HG02798 (cell line): ENCODE results near the gene SLC31A1.
"Not testable (repeated sequence)": the region's sequence is repeated elsewhere in the genome, so short reads cannot be mapped to it uniquely, and the experiment has no call there.

Source experiments
- ATAC-seq: cut with Tn5 transposase; IDR thresholded peaks from one replicate; pipeline ENCODE4 v1.9.1; 2021; ENCODE audit warnings: mild to moderate bottlenecking; ENCODE audit not compliant: unreplicated experiment, poor library complexity

The SLC31A1 gene

DNA sequence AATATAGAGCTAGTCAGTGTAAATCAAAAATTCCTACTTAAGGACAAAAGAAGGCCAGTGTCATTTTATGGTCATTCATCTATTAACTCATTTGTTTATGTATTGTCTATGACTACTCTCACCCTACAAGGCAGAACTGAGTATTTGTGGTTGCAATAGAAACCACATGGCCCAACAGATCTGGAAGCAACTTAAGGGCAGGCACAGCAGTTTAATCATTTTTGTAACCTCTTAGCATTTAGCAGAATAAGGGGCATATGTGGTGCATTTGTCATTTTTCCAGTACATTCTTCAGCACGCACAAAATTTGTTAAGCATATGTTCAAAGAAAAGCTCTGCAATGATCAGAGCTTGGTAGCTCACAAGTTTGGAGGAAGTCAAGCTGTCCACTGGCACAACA, 1.4 kb upstream of the SLC31A1 start:
- ATAC-seq = peak; percentile 45

DNA sequence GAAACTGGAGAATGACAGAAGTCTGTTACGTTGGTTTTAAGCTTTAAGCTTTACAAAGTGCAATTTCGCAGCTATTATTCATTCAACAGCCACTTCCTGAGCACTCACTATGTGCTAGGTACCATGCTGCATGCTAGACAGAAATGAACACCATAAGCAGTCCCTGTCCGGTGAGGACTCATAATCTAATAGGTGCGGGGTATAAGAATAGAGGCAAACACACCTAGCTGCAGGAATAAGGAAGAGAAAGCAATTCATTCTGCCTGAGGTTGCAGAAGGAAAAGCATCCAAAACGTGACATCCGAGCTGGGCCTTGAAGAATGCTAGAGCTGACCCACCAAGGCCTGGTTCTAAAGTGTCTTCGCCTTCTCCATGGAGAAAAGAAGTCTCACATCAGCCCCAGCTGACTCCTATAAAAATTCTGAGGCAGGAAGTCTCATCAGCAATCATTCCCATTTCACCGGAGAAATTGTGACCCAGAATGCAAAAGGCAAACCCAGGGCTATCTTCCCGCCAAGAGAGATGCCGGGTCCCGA, 809 bp upstream of the SLC31A1 start:
- no peak for ATAC-seq

DNA sequence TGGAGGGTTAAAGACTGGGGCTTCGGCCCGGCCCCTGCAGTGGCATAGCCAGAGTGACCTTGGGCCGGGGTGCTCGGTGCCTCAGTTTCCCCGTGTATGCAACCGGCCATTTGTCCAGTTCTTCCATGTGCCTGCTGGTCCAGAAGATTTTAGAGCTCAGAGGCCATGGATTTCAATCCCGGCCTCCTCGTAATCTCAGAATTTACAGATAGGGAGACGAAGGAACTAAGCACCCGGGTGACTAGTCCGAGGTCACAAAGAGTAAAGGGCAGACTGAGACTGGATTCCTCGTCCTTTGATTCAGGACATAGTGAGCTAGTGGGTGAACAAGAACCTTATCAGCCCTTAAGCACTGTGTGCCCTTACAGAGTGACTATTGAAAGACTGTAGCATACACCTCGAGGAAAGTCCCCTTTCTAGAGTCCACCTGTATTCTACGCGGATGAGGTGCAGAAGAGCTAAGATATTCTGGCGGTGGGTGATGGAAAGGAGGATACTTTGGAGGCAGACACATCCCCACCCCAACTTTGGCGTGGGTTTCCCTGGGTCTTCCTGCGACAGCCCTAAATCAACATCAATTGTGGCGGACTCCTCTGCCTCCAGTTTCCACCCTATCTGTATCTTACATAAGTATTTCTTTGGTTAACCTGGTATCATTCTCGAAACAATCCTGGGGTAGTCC, 597 bp downstream of the SLC31A1 start:
- no peak for ATAC-seq

DNA sequence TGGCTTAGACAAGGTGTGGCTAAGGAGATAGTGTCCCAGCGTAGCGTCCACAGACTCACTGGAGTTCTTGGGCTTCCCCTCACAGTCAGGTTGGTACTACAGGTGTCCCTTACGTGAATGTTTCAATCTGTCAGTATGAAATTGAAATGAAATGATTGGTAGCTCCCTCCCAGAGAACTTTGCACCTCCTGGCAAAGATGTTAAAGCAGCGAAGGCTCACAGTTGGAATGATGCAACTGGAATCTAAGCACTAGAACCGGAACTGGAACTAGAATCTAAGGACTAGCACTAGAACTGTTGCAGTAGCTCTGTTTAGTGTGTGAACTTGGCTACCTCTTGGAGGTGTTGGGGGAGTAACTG, 1.1 kb downstream of the SLC31A1 start:
- ATAC-seq = no peak

DNA sequence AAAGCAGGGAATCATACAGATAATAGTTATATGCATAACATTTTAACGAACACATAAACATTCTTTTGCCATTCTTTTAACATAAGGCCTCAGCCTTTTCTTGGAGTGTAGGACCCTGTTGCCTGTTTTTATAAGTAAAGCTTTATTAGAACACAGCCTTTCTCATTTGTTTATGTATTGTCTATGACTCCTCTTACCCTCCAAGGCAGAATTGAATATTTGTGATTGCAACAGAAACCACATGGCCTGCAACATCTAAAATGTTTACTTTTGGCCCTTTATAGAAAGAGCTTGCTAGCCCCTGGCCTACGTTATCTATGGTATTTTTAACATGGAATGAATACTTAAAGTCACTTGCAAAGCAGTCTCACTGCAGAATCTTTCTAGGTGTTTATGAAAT, 2.6 kb downstream of the SLC31A1 start:
- ATAC-seq = no peak

DNA sequence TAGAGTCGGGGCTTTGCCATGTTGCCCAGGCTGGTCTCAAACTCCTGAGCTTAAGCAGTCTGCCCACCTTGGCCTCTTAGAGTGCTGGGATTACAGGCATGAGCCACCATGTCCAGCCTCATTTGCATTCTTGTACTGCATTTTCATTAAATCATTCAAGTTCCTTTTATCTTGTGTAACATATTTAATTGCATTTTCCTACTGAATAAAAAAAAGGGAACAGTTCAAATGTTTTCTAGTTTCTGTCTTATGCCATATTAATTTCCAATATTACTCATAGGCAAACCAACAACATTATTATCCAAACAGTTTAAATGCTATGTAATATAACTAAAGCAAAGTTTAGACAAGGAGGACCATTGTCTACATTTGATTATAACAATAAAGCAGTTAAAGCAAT, 6.1 kb downstream of the SLC31A1 start:
- ATAC-seq = no peak

DNA sequence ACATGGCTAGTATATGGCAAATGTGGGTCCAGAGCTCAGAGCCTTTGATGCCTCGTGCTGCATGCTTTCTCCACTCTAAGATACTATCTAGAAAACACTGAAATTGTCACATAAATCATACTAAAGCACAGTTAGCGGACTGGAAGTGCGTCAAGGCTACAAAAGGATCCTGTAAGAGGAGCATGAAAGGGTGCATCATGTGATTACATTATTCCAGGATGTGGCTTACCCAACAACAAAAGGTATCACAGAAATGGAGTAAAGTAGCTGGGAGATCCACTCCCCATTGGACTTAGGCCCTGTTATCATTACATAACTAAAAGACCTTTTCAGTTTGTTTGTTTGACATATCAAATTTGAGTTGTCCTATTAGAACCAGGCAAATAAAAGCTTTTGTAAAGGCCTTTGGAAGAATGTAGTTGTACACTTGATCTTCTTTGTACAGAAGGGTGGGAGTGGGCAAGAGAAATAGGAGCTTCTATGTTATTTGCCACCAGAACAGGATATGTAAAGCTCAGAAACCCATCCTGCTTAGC, 6.9 kb downstream of the SLC31A1 start:
- no peak for ATAC-seq

DNA sequence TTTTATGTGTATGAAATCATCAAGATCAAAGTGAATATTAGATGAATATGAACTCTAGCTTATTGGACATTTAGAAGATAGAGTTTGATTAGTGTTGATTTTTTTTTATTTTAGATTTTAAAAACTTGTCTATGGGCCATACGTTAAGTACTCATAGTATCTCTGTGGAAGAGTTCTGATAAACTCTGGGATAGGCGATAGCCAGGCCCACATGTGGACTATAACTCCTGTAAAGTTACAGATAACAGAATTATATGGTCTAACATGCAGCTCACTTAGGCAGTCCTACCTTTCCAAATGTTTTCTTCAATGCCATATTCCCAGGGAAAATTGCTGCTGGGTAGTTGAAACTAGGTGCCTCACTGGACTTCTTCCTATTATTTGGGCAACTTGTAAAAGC, 10.4 kb downstream of the SLC31A1 start:
- ATAC-seq = no peak

DNA sequence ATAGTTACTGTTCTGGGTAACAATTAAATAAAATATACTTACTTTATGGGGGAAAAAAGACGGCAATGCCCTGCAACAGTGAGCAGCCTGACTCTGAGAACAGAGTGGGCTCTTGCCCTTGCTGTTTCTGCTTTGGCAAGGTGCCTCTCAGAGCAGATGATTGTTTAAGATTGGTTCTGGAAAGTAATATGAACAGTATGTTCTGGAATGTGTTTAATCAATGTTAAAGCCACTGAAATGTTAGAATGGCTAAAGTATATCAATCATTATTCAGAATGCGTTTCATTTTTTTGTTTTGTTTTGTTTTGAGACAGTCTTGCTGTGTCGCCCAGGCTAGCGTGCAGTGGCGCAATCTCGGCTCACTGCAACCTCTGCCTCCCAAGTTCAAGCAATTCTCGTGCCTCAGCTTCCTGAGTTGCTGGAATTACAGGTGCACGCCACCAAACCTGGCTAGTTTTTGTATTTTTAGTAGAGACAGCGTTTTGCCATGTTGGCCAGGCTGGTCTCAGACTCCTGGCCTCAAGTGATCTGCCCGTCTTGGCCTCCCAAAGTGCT, 14.4 kb downstream of the SLC31A1 start:
- not testable (repeated sequence) for ATAC-seq

DNA sequence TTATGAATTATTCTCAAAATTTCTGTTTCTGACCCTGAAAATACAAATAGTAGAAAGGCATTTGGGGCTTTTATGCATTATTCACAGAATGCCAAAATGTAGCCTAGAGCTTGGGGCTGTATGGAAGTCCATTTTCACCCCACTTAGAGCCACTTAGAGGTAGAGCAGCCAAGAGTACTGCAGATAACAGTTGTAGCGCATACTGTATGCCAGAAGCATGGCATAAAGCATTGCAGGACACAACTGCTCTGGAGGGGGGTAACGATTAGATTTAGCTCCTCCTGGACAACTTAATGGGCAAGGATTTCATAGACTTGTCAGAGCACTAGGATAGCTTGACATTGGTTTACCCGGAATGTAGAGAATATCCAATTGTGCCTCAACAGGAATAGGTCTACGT, 15.7 kb downstream of the SLC31A1 start:
- ATAC-seq = no peak

DNA sequence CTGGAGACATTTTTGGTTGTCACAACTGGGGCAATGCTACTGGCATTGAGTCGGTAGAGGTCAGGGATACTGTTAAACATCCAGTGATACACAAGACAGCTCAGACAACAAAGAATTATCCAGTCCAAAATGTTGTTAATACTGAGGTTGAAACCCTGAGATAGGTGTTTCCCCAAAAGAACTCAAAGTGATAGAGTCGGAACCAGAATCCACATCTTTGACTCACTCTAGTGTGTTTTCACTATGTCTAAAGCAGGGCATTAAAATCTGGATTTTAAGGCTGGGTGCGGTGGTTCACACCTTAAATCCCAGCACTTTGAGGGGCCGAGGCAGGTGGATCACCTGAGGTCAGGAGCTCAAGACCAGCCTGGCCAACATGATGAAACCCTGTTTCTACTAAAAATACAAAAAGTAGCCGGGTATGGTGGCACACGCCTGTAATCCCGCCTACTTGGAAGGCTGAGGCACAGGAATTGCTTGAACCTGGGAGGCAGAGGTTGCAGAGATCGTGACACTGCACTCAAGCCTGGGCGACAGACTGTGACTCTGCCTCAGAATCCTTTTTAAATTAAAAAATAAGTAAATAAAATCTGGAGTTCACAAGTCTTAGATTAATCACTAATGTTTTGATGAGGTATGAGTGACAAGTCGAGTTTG, 17.0 kb downstream of the SLC31A1 start:
- no peak for ATAC-seq

DNA sequence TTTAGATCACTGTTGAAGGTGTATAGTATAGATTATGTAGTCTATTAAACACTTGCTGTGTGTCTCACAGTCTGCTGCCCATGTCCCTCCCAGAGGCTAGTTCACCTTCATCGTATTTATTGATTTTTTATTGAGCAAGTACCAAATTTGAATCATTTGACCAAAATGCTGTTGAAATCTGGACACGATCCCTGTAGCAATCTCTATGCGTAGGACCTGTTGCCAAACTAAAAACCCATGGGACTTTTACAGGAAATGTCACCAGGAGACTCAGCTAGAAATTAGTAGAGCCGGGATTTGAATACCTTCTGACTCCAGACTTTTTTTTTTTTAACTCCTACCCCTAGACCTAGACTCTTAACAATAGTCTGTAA, 17.5 kb downstream of the SLC31A1 start:
- ATAC-seq = no peak

DNA sequence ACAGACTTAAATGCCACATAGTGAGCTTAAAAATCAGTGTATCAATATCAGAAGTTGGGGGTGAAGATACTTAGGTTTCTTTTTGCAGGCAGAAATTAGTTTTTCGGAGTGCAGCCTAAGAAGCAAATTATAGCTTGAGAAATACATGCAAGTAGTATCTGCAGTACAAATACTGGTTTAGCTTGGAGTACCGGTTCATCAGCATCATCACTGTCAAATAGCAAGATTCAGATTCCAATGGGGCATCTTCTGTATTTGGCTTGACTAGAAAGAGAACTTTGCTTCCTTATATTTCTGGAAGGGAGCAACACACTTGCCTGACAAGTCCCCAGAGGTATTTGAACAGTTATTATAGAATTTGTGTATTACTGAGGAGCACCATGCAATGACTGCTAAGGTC, 19.8 kb downstream of the SLC31A1 start:
- ATAC-seq = no peak

DNA sequence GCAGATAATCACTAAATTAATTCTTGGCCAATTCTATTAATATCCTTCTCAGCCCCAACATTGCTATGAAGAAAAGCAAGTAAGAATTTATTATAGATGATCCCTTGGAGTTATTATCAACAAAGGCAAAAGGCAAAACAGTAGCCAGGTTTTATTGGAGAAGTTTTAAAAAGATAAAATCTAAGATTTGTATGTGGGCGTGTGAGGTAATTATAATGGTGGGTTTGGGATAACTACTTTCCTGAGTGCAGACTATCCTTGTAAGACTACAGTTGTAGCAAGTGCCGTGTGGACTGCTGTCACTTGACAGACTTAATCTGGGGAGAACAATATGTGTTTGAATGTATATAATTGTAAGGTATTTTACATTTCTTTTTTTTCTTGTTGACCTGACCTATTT, 23.2 kb downstream of the SLC31A1 start:
- no peak for ATAC-seq

DNA sequence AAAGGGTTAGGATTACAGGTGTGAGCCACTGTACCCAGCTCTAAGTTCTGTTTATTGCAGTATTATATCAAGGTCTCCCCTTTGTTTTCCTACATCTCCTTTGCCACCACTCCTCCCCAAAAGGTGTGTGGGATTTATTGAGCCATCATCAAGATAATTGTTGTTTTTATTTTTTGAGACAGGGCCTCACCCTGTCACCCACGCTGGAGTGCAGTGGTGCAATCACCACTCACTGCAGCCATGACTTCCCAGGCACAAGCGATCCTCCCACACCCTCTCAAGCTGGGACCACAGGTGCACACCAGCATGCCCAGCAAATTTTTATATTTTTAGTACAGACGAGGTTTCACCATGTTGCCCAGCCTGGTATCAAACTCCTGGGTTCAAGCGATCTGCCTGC, 24.6 kb downstream of the SLC31A1 start:
- no peak for ATAC-seq

DNA sequence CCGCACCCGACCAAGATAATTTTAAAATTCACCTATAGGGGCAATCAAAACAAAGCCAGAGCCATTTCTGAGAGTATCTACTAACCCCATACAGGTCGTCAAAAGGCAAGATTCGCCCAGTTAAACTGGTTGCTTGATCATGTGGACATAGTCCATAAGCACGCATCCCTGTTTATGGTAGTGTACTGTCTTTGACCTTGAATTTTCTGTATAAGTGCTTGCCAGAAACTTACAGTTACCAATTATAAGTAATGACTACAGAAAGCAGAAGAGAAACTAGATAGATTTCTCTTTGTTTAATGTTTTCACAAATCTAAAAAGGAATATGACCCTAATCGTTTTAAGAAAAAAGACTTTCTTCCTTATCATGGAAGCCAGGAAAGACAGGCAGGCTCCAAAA, 25.6 kb downstream of the SLC31A1 start:
- ATAC-seq = no peak

DNA sequence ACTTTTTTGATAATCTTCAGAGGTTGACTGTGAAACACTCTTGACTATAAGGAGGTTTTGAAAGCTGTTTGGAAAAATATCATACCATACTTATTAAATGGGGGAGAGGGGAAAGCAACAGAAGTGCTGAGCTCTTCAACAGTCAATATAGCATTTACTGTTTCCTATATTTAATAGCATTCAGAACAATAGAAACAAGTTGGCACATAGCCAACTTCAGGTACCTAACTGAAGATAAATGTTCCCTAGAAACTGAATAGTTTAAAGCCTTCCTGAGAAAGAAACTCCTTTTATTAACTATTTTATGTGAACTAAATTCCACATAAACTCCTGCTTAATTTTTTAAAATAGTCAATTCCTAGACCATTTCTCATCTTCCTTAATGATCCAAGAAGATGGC, 26.3 kb downstream of the SLC31A1 start:
- ATAC-seq = no peak

DNA sequence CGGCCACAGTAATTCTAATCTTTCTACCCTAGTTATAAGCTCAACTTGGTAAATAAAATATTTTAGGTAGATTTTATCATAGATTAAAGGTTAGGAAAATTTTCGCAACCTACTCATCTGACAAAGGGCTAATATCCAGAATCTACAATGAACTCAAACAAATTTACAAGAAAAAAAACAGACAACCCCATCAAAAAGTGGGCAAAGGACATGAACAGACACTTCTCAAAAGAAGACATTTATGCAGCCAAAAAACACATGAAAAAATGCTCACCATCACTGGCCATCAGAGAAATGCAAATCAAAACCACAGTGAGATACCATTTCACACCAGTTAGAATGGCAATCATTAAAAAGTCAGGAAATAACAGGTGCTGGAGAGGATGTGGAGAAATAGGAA, 28.3 kb downstream of the SLC31A1 start:
- not testable (repeated sequence) for ATAC-seq

DNA sequence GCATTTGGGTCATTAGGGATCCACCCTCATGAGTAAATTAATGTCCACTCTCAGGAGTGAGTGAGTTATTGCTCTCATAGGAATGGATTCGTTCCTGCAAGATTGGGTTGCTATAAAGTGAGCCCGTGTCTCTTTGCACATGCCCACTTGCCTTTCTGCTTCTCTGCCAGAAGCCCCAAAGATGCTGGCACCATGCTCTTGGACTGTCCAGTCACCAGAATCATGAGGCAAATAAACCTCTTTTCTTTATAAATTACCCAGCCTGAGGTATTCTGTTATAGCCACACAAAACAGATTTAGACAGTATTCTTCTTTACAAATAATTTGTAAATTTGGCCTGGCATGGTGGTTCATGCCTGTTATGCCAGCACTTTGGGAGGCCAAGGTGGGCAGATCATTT, 29.5 kb downstream of the SLC31A1 start:
- ATAC-seq = no peak

DNA sequence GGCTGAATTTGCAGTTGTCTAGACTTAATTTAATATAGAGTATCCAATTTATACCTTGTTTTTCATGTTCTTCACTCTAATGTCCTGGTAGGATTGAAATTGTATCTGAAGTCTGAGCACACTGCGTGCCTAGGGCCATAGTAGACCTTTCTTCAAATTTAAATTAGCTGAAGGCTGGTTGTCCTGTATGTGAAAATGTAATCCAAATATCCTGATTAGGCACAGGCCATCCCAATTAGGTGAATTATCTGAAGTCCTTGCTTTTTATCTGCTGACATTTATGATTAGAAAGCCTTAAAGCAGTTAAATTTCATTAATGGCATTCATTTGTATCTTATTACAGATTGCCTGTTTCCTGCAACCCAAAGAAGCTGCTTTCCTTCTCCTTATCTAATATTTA, 33.6 kb downstream of the SLC31A1 start:
- no peak for ATAC-seq

DNA sequence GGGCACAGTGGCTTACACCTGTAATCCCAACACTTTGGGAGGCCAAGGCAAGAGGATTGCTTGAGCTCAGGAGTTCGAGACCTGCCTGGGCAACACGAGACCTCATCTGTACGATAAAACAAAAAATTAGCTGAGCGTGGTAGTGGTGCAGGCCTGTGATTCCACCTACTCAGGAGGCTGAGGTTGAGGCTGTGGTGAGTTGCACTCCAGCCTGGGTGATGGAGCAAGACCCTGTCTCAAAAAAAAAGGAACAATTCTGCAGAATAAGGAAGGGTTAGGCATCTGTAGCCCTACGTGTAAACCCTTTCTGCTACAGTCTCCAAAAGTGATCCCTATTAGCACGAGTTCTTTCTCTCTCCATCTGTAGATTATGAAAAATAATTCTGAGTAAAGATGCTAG, 34.1 kb downstream of the SLC31A1 start:
- no peak for ATAC-seq

DNA sequence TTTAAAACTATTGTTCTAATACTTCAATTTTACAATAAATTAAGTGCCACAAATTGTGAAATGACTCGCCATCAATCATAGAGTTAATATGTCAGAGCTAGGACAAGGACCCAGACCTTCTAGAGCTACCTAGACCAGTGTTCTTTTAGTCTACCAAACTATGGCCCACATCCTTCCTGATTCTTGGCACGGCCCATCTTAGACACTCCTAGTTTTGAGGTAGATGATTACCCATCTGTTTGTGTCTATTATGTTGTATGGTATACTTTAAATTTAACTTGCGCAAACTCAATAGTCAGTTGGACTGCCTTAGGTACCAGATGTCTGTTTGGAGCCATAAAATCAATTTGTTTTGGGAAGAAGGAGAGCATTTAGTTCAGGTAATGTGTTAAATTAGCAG, 36.5 kb downstream of the SLC31A1 start:
- no peak for ATAC-seq
